Adipocyte (in vitro differentiated cells): ENCODE results near the gene ERP44.
"Not testable (repeated sequence)": the region's sequence is repeated elsewhere in the genome, so short reads cannot be mapped to it uniquely, and the experiment has no call there.

Experiments
- DNase-seq: peaks from one replicate; pipeline ENCODE4 v3.0.0-alpha.2; 2015; ENCODE audit warnings: low read depth
- H3K27me3 ChIP-seq: replicated peaks from 2 replicates; pipeline ENCODE4 v1.7.0; 2013; ENCODE audit warnings: mild to moderate bottlenecking, low read length, moderate library complexity; ENCODE audit not compliant: control insufficient read depth, insufficient read depth
- H3K36me3 ChIP-seq: 2 replicates; pipeline ENCODE4 v1.7.0; 2013; ENCODE audit warnings: low read length, mild to moderate bottlenecking, moderate library complexity; ENCODE audit not compliant: control insufficient read depth, insufficient read depth, severe bottlenecking
- H3K4me1 ChIP-seq: 2 replicates; pipeline ENCODE4 v1.7.0; 2013; ENCODE audit warnings: mild to moderate bottlenecking, low read length, moderate library complexity; ENCODE audit not compliant: control insufficient read depth, insufficient read depth
- H3K4me3 ChIP-seq: 2 replicates; pipeline ENCODE4 v1.7.0; 2013; ENCODE audit warnings: mild to moderate bottlenecking, low read length, moderate library complexity
- H3K9ac ChIP-seq: 2 replicates; pipeline ENCODE4 v1.7.0; 2013; ENCODE audit warnings: mild to moderate bottlenecking, low read length, moderate library complexity
- H3K9me3 ChIP-seq: 2 replicates; pipeline ENCODE4 v1.7.0; 2013; ENCODE audit warnings: mild to moderate bottlenecking, low read length, moderate library complexity; ENCODE audit not compliant: control insufficient read depth

ERP44 gene

DNA sequence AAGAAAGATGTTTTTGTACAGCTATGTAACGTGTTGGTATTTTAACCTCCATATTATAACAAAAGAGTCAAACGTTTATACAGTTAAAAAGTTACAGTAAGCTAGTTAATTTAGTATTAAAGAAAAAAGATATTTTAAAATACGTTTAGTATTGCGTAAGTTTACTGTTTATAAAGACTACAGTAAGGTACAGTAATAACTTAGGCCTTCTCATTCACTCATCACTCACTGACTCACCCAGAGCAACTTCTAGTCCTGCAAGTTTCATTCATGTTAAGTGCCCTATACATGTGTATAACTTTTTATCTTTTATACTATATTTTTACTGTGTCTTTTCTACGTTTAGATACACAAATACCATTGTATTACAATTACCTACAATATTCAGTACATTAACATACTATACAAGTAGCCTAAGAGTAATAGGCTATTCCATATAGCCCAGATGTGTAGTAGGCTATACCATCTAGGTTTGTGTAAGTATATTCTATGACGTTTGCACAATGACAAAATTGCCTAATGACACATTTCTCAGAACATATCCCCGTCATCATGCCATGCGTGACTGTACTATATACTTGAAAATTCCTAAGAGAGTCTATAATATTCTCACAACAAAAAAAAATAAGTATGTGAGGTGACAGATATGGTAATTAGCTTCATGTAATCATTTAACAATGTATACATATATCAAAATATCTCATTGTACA, 33.8 kb downstream of the ERP44 start:
- H3K9me3 ChIP-seq = no peaks in the 10 kb centered on the region
- peak; percentile 65 for DNase-seq
- H3K9ac ChIP-seq = no peak overlapping the region
- no peaks in the 10 kb centered on the region for H3K36me3 ChIP-seq
- H3K4me1 ChIP-seq = peaks cover 27% of the 10 kb centered on the region
- no peaks in the 10 kb centered on the region for H3K27me3 ChIP-seq
- no peak overlapping the region for H3K4me3 ChIP-seq

DNA sequence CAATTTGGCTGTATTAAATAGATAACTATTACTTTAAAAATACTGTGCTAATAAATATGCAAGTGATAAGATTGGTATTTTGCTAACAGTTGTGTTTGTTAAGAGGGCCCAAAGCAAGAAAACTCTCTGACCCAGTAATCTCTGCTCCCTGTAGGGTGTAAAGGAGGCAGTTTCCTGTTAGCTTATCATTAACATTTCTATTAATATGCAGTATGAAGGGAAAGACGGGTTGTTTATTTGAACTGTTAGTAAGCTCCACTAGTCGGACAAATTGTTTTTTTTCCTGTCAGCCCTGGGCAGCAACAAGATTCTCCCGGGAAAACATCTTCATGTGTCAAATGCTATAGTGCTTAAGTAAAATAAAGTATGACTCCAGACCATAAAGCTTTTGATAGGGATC, 35.6 kb downstream of the ERP44 start:
- no peak for DNase-seq
- no peaks in the 10 kb centered on the region for H3K9me3 ChIP-seq
- H3K4me1 ChIP-seq = peaks cover 27% of the 10 kb centered on the region
- peaks cover 14% of the 10 kb centered on the region for H3K36me3 ChIP-seq
- no peak overlapping the region for H3K4me3 ChIP-seq
- H3K27me3 ChIP-seq = no peaks in the 10 kb centered on the region
- H3K9ac ChIP-seq = no peak overlapping the region

DNA sequence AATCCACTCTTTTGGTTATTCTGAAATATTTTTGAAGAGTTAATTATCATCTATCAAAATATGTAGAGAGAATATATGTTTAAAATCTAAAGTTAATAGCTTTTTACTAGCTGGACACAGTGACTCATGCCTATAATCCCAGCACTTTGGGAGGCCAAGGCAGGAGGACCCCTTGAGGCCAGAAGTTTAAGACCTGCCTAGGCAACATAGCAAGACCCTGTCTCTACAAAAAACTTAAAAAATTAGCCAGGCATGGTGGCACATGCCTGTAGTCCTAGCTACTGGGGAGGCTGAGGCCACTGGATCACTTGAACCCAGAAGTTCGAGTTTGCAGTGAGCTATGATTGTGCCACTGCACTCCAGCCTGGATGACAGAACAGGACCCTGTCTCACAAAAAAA, 36.1 kb downstream of the ERP44 start:
- Histone ChIP-seq H3K4me1 (peaks cover 27% of the 10 kb centered on the region), H3K36me3 (peaks cover 17% of the 10 kb centered on the region)
- DNase-seq, H3K9me3 ChIP-seq, H3K27me3 ChIP-seq, H3K4me3 ChIP-seq, H3K9ac ChIP-seq: not testable (repeated sequence)

DNA sequence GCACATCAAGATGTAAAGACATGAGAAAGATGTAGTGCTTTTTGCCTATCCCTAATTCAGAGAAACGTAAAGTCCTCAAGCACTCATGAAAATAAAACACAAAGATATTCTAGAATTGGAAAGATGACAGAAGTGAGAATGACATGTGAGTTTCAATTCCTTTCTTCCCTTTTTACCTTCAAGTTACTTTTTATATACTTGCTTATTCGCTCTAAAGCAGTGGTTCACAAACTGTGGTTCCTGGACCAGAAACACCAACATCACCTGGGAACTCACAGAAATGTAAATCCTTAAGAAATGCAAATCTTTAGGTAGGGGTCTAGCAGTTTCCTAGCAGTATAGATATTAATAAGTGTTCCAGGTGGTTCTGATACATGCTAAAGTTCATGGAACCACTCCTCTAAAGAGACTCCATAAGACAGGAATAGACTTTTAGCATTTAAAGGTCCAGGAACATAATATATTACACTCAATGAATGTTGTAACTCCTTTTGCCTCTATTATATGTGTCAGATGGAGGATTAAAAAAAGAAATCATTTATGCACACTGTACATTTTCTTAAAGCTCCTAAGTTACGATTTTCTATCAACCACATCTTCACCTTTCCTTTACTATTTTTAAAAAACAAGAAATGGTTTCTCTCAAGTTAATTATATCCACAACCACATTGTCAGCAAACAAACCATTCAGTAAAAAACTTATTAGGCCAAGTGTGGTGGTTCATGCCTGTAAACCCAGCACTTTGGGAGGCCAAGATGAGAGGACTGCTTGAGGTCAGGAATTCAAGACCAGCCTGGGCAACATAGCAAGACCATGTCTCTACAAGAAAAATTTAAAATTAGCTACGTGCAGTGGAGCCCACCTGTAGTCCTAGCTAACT, 39.9 kb downstream of the ERP44 start:
- no peak overlapping the region for H3K9ac ChIP-seq
- peaks cover 6% of the 10 kb centered on the region for H3K4me1 ChIP-seq
- H3K4me3 ChIP-seq = no peak overlapping the region
- peaks cover 31% of the 10 kb centered on the region for H3K36me3 ChIP-seq
- no peaks in the 10 kb centered on the region for H3K27me3 ChIP-seq
- DNase-seq = no peak
- no peaks in the 10 kb centered on the region for H3K9me3 ChIP-seq

DNA sequence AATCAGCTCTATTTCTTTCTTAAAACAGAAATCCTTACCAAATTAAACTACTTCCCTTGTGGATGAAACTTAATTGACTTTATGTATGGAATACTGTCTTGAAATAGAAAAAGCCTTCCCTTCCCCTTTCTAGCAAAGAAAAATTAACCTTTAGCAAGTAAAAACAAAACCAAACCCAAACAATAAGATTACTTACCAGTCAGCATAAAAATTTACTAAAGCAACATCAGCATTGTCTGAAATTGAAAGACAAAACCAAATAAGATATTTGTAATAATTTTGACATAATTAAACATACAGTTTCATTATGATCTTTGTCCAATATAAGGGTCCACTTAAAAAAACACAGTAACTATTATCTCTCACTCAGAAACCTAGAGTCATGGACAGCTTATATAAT, 41.2 kb downstream of the ERP44 start:
- Histone ChIP-seq H3K36me3 (peaks cover 33% of the 10 kb centered on the region), H3K4me1 (no peaks in the 10 kb centered on the region), H3K27me3 (no peaks in the 10 kb centered on the region), H3K9ac (no peak overlapping the region), H3K9me3 (no peaks in the 10 kb centered on the region), H3K4me3 (no peak overlapping the region)
- no peak for DNase-seq

DNA sequence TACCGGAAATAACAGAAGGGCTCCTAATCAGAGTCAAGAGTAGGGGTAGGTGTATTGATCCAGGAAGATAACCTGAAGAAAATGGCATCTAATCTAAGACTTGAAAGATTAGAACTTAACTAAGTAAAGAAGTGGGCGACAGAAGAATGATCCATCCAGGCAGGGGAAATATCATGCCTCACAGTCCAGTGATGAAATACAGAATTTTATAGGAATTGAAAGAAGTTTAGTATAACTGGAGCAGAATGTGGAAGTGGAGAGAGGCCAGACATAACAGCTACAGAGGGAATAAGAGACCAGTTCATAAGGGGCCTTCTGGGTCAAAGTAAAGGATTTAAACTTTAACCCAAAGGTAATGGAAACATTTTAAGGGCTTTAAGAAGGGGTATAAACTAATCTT, 42.2 kb downstream of the ERP44 start:
- Histone ChIP-seq H3K9ac (no peak overlapping the region), H3K4me1 (no peaks in the 10 kb centered on the region), H3K4me3 (no peak overlapping the region), H3K27me3 (no peaks in the 10 kb centered on the region), H3K9me3 (no peaks in the 10 kb centered on the region), H3K36me3 (peaks cover 40% of the 10 kb centered on the region)
- no peak for DNase-seq

DNA sequence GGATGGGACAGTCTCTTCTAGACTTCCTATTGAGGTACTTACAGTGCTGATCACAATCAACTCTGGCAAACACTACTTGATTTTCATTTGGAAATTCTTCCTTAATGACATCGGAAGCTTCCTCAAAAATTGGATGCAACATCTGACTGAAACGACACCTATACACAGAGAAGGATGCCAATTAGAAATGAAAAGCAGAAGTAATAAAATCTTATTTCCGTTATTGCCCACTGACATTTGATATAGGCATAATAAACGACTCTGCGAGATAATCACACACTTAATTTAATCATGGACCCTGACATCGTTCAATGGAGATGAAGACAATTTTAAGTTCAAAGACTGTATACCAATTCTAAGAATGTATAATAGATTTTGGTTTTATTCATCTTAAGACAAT, 46.4 kb downstream of the ERP44 start:
- H3K4me1 ChIP-seq = no peaks in the 10 kb centered on the region
- DNase-seq = no peak

DNA sequence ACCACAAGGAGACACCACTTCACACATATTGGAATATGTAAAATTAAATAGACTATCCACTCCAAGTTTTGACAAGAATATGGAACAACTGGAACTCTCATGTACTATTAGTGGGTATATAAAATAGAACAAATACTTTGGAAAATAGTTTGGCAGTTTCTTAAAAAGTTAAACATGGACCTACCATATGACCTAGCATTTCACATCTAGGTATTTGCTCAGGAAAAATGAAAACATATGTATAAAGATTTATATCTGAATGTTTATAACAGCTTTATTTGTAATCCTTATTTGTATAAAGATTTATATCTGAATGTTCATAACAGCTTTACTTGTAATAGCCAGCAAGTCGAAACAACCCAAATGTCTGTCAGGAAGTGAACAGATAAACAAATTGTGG, 49.2 kb downstream of the ERP44 start:
- peaks cover 23% of the 10 kb centered on the region for H3K36me3 ChIP-seq
- no peaks in the 10 kb centered on the region for H3K27me3 ChIP-seq
- no peak overlapping the region for H3K9ac ChIP-seq
- no peak overlapping the region for H3K4me3 ChIP-seq
- DNase-seq = no peak
- no peaks in the 10 kb centered on the region for H3K4me1 ChIP-seq
- no peaks in the 10 kb centered on the region for H3K9me3 ChIP-seq

More for the DNA sequence above, 46.4 kb downstream of the ERP44 start:
- no peak overlapping the region for H3K4me3 ChIP-seq
- H3K9ac ChIP-seq = no peak overlapping the region
- H3K36me3 ChIP-seq = peaks cover 34% of the 10 kb centered on the region
- H3K27me3 ChIP-seq = no peaks in the 10 kb centered on the region
- H3K9me3 ChIP-seq = no peaks in the 10 kb centered on the region

DNA sequence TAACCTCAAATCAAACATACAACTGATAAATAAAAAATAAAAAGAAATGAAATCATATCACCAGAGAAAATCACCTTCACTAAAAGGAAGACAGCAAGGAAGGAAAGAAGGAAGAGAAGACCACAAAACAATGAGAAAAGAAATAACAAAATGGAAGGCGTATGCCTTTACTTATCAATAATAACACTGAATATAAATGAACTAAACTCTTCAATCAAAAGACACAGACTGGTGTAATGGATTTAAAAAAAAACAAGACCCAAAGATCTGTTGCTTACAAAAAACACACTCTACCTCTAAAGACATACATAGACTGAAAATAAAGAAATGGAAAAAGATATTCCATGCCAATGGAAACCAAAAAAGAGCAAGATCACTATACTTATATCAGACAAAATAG, 60.3 kb downstream of the ERP44 start:
- DNase-seq = no peak
- Histone ChIP-seq H3K9ac (no peak overlapping the region), H3K4me1 (no peaks in the 10 kb centered on the region), H3K36me3 (peaks cover 8% of the 10 kb centered on the region), H3K27me3 (no peaks in the 10 kb centered on the region), H3K9me3 (peaks cover 9% of the 10 kb centered on the region), H3K4me3 (no peak overlapping the region)

DNA sequence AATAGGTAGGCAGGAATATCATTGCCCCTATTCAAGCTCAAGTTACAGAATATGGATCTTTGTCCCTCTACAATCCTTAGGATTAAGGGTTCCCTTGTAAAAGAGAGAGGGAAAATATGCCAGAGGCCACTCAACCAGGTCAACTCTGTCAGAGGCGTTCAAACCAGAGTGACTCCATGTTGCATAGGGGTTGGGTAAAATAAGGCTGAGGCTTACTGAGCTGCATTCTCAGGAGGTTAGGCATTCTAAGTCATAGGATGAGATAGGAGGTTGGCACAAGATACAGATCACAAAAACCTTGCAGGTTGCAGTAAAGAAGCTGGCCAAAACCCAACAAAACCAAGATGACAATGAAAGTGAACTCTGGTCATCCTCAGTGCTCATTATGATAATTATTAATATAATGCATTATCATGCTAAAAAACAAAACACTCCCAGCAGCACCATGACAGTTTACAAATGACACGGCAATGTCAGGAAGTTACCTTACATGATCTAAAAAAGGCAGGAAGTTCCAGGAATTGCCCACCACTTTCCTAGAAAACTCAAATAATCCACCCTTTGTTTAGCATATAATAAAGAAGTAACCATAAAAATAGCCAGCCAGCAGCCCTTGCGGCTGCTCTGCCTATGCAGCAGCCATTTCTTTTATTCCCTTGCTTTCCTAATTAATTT, 64.8 kb downstream of the ERP44 start:
- peaks cover 7% of the 10 kb centered on the region for H3K9me3 ChIP-seq
- H3K9ac ChIP-seq = no peak overlapping the region
- peaks cover 10% of the 10 kb centered on the region for H3K36me3 ChIP-seq
- no peak for DNase-seq
- H3K4me1 ChIP-seq = no peaks in the 10 kb centered on the region
- H3K4me3 ChIP-seq = no peak overlapping the region
- H3K27me3 ChIP-seq = no peaks in the 10 kb centered on the region

DNA sequence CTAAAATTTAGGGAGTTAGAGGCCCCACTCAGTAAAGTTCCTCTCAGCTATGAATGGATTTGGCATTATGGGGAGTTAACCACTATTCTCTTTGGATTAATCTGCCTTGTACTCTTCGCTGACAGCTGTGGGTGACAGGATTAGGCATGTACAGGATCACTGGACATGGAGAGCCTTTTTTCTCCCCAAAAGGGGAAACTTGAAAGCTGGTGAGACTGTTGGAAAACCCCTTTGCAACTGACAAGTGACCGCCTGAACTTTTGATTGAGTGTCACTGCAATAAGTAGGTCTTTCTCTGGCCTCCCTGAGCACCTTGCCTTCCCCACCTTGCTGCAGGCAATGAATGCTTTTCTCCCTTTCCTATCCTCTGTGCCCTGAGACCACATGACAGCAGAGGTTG, 68.3 kb downstream of the ERP44 start:
- DNase-seq = no peak
- H3K4me3 ChIP-seq = no peak overlapping the region
- H3K4me1 ChIP-seq = no peaks in the 10 kb centered on the region
- H3K36me3 ChIP-seq = peaks cover 10% of the 10 kb centered on the region
- H3K9ac ChIP-seq = no peak overlapping the region
- no peaks in the 10 kb centered on the region for H3K9me3 ChIP-seq
- H3K27me3 ChIP-seq = no peaks in the 10 kb centered on the region
